ENCODE data around the gene TAS1R1.
A peak's percentile ranks its signal among the peaks of the same experiment; 100 is the strongest.

The TAS1R1 gene

DNA sequence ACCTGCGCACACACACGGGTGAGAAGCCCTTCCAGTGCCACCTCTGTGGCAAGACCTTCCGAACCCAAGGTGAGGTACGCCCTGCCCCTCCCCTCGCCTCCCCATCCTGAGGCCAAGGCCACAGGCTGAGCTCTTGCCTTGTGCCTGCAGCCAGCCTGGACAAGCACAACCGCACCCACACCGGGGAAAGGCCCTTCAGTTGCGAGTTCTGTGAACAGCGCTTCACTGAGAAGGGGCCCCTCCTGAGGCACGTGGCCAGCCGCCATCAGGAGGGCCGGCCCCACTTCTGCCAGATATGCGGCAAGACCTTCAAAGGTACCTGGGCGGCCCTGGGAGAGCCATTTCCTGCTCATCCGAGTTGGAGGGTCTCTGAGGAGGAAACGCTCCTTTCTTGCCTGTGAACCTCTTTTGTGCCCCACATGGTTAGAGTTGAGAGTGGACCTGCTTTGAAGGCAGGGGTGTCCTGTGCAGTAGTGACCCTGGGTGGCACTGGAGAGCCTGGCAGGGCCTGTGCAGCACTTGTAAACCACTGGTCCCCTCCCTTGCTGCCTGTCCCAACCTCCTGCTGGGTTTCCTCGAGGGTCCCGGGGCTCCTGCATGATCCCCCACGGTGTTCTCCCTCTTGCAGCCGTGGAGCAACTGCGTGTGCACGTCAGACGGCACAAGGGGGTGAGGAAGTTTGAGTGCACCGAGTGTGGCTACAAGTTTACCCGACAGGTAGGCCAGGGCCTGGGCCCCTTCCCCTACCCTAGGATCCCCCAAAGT, 33.2 kb downstream of the TAS1R1 start:
- Histone ChIP-seq H3K4me1 (ENCODE audit: insufficient read depth, poor library complexity, severe bottlenecking) (peaks cover 16% of the 10 kb centered on the region), H3K36me3 (ENCODE audit: low read depth) (peaks cover 54% of the 10 kb centered on the region), H3K27ac (ENCODE audit: poor library complexity, severe bottlenecking) (peak overlapping the region; percentile 60), H3K27me3 (ENCODE audit: insufficient read depth, poor library complexity, severe bottlenecking) (no peaks in the 10 kb centered on the region), H3K4me3 (ENCODE audit: severe bottlenecking) (no peak overlapping the region), H3K9me3 (ENCODE audit: severe bottlenecking) (no peaks in the 10 kb centered on the region)
- TF ChIP-seq, protein P1, sequence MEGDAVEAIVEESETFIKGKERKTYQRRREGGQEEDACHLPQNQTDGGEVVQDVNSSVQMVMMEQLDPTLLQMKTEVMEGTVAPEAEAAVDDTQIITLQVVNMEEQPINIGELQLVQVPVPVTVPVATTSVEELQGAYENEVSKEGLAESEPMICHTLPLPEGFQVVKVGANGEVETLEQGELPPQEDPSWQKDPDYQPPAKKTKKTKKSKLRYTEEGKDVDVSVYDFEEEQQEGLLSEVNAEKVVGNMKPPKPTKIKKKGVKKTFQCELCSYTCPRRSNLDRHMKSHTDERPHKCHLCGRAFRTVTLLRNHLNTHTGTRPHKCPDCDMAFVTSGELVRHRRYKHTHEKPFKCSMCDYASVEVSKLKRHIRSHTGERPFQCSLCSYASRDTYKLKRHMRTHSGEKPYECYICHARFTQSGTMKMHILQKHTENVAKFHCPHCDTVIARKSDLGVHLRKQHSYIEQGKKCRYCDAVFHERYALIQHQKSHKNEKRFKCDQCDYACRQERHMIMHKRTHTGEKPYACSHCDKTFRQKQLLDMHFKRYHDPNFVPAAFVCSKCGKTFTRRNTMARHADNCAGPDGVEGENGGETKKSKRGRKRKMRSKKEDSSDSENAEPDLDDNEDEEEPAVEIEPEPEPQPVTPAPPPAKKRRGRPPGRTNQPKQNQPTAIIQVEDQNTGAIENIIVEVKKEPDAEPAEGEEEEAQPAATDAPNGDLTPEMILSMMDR (IDR thresholded peaks at IDR 0.05; ENCODE audit: poor library complexity, severe bottlenecking), result no peak
- ATAC-seq (ENCODE audit: low read depth), result peak; percentile 17
- no peak for DNase-seq (ENCODE audit: low spot score)

DNA sequence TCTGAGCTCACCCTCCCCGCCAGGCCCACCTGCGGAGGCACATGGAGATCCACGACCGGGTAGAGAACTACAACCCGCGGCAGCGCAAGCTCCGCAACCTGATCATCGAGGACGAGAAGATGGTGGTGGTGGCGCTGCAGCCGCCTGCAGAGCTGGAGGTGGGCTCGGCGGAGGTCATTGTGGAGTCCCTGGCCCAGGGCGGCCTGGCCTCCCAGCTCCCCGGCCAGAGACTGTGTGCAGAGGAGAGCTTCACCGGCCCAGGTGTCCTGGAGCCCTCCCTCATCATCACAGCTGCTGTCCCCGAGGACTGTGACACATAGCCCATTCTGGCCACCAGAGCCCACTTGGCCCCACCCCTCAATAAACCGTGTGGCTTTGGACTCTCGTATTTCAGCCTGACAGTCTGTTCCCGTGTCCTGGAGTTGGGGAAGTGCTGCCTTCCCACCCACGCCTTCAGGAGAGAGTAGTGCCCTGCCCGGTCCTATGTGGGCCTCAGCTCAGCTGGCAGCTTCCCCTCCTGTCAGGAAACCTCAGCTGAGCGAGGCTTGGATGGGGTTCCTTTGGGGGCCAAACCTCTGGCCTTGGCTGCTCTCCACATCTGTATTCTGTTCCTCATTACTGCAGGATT, 33.9 kb downstream of the TAS1R1 start:
- TF ChIP-seq, protein P1 (IDR thresholded peaks at IDR 0.05; ENCODE audit: poor library complexity, severe bottlenecking), result no peak
- no peak for DNase-seq (ENCODE audit: low spot score)
- peaks cover 58% of the 10 kb centered on the region for H3K36me3 ChIP-seq (ENCODE audit: low read depth)
- H3K4me1 ChIP-seq (ENCODE audit: insufficient read depth, poor library complexity, severe bottlenecking), result peaks cover 16% of the 10 kb centered on the region
- peak overlapping the region; percentile 60 for H3K27ac ChIP-seq (ENCODE audit: poor library complexity, severe bottlenecking)
- no peaks in the 10 kb centered on the region for H3K27me3 ChIP-seq (ENCODE audit: insufficient read depth, poor library complexity, severe bottlenecking)
- no peaks in the 10 kb centered on the region for H3K9me3 ChIP-seq (ENCODE audit: severe bottlenecking)
- no peak for ATAC-seq (ENCODE audit: low read depth)
- H3K4me3 ChIP-seq (ENCODE audit: severe bottlenecking), result no peak overlapping the region

DNA sequence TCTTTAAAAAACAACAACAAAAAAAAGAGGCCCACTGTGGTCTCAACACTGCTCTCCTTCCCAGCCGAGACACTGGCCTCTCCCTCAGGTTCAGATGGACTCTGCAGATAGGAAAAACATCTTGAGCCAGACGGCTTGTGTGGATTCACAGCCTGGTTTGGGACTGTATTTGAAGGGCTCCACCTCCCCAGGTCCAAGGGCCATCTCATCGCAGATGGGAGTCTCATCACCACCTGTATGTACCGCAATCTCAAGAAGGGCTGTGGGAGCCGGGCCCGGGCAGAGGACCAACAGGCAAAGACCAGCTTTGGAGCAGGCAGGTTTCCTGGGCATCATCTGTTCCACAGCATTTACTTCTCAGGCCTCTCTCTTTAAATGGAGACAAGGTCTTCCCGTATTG, 34.9 kb downstream of the TAS1R1 start:
- DNase-seq (ENCODE audit: low spot score), result no peak
- H3K27me3 ChIP-seq (ENCODE audit: insufficient read depth, poor library complexity, severe bottlenecking), result no peaks in the 10 kb centered on the region
- ATAC-seq (ENCODE audit: low read depth), result no peak
- no peak overlapping the region for H3K4me3 ChIP-seq (ENCODE audit: severe bottlenecking)
- no peaks in the 10 kb centered on the region for H3K9me3 ChIP-seq (ENCODE audit: severe bottlenecking)
- no peak overlapping the region for H3K27ac ChIP-seq (ENCODE audit: poor library complexity, severe bottlenecking)
- H3K36me3 ChIP-seq (ENCODE audit: low read depth), result peaks cover 61% of the 10 kb centered on the region
- TF ChIP-seq, protein P1 (IDR thresholded peaks at IDR 0.05; ENCODE audit: poor library complexity, severe bottlenecking), result no peak
- H3K4me1 ChIP-seq (ENCODE audit: insufficient read depth, poor library complexity, severe bottlenecking), result peaks cover 16% of the 10 kb centered on the region

DNA sequence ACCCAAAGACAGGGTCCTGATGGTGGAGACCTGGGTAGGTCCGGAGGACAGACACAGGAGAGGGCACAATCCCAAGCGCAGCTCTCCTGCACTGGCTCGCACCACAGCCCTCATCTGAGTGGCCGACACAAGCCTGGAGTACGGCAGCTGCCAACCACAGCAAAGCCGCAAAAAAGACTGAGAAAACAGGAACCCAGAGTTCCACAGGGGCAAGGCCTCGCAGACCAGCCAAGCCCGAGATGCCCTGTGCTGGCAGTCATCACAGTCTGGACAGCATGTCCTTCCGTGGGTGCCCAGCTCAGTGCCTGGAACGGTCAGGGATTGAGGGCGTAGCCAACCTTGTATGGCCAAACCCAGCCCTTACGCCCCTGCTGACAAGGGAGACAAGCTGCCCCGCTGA, 36.1 kb downstream of the TAS1R1 start:
- H3K27ac ChIP-seq (ENCODE audit: poor library complexity, severe bottlenecking), result no peak overlapping the region
- H3K4me3 ChIP-seq (ENCODE audit: severe bottlenecking), result no peak overlapping the region
- H3K4me1 ChIP-seq (ENCODE audit: insufficient read depth, poor library complexity, severe bottlenecking), result peaks cover 16% of the 10 kb centered on the region
- H3K27me3 ChIP-seq (ENCODE audit: insufficient read depth, poor library complexity, severe bottlenecking), result no peaks in the 10 kb centered on the region
- TF ChIP-seq, protein P1 (IDR thresholded peaks at IDR 0.05; ENCODE audit: poor library complexity, severe bottlenecking), result no peak
- H3K9me3 ChIP-seq (ENCODE audit: severe bottlenecking), result no peaks in the 10 kb centered on the region
- DNase-seq (ENCODE audit: low spot score) (no peak), ATAC-seq (ENCODE audit: low read depth) (no peak)
- H3K36me3 ChIP-seq (ENCODE audit: low read depth), result peaks cover 73% of the 10 kb centered on the region

DNA sequence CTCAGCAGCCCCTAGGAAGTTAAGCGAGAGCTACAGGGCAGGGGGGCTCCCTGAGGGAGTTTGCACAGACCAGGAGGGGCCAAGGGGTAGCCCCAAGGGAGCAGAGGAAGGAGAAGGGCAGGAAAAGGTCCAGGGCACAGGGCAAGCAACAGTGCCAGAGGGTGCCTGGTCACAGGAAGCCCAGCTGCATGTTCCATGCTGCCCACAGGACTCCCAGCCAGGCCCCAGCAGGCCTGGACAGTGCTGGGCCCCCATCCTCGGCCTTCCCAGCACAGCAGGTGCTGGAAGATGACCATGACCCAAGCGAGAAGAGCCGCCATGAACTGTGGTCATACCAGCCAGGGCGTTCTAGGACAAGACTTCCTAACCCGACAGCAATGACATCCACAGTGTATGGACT, 36.5 kb downstream of the TAS1R1 start:
- ATAC-seq (ENCODE audit: low read depth), result no peak
- Histone ChIP-seq H3K9me3 (ENCODE audit: severe bottlenecking) (no peaks in the 10 kb centered on the region), H3K36me3 (ENCODE audit: low read depth) (peaks cover 77% of the 10 kb centered on the region), H3K27ac (ENCODE audit: poor library complexity, severe bottlenecking) (no peak overlapping the region), H3K4me1 (ENCODE audit: insufficient read depth, poor library complexity, severe bottlenecking) (peaks cover 16% of the 10 kb centered on the region), H3K27me3 (ENCODE audit: insufficient read depth, poor library complexity, severe bottlenecking) (no peaks in the 10 kb centered on the region), H3K4me3 (ENCODE audit: severe bottlenecking) (no peak overlapping the region)
- DNase-seq (ENCODE audit: low spot score), result no peak
- TF ChIP-seq, protein P1 (IDR thresholded peaks at IDR 0.05; ENCODE audit: poor library complexity, severe bottlenecking), result no peak

Data from RWPE2 (cell line).